ENCODE data around the gene SPDYC. TPM values are rescaled to one million over a fixed set of nuclear protein-coding genes. Genes with fewer than 3 reads are reported as not detected.

SPDYC gene
- total RNA-seq, 1 donor from 2014 or later = not detected

DNA sequence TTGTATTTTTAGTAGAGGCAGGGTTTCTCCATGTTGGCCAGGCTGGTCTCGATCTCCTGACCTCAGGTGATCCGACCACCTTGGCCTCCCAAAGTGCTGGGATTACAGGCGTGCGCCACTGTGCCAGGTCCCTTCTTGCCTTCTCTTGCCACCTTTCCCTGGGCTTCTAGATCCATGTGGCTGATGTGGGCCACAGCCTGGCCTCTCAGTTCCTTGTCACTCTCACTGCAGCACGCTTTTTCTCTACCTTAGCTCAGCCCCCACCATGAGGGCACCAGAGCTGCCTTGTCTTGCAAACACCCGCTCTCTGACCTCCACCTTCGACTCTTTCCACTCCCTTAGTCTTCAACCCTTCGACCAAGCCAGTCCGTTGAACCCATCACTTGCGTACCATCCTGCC lies 19.2 kb downstream of the SPDYC start:
- Histone ChIP-seq H3K4me1 (peaks cover under 1% of the 10 kb centered on the region), H3K27me3 (no peaks in the 10 kb centered on the region), H3K36me3 (peaks cover 80% of the 10 kb centered on the region), H3K27ac (no peak overlapping the region), H3K4me3 (no peak overlapping the region), H3K9me3 (no peaks in the 10 kb centered on the region)
- no peak for ATAC-seq
- TF ChIP-seq, protein P1, sequence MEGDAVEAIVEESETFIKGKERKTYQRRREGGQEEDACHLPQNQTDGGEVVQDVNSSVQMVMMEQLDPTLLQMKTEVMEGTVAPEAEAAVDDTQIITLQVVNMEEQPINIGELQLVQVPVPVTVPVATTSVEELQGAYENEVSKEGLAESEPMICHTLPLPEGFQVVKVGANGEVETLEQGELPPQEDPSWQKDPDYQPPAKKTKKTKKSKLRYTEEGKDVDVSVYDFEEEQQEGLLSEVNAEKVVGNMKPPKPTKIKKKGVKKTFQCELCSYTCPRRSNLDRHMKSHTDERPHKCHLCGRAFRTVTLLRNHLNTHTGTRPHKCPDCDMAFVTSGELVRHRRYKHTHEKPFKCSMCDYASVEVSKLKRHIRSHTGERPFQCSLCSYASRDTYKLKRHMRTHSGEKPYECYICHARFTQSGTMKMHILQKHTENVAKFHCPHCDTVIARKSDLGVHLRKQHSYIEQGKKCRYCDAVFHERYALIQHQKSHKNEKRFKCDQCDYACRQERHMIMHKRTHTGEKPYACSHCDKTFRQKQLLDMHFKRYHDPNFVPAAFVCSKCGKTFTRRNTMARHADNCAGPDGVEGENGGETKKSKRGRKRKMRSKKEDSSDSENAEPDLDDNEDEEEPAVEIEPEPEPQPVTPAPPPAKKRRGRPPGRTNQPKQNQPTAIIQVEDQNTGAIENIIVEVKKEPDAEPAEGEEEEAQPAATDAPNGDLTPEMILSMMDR (IDR thresholded peaks at IDR 0.05) = no peak
- no peak for DNase-seq
- intact Hi-C loops (cut with DNase I) = no loop called here

DNA sequence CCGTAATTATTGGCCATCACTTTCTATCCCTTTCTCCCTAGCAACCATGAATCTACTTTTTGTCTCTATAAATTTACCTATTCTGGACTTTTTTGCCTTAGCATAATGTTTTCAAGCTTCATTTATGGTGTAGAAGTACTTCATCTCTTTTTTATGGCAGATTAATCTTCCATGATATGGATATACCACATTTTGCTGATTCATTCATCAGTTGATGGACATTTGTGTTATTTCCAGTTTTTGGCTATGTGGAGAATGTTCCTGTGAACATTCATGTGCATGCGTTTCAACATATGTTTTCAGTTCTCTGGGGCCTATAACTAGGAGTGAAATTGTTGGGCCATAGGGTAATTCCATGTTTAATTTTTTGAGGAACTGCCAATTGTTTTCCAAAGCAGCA lies 24.5 kb downstream of the SPDYC start:
- H3K9me3 ChIP-seq = no peaks in the 10 kb centered on the region
- H3K4me3 ChIP-seq = no peak overlapping the region
- DNase-seq (no peak), ATAC-seq (no peak)
- TF ChIP-seq, protein P1 (IDR thresholded peaks at IDR 0.05) = no peak
- H3K4me1 ChIP-seq = no peaks in the 10 kb centered on the region
- intact Hi-C loops (cut with DNase I) = no loop called here
- H3K27me3 ChIP-seq = no peaks in the 10 kb centered on the region
- no peak overlapping the region for H3K27ac ChIP-seq
- H3K36me3 ChIP-seq = peaks cover 84% of the 10 kb centered on the region

DNA sequence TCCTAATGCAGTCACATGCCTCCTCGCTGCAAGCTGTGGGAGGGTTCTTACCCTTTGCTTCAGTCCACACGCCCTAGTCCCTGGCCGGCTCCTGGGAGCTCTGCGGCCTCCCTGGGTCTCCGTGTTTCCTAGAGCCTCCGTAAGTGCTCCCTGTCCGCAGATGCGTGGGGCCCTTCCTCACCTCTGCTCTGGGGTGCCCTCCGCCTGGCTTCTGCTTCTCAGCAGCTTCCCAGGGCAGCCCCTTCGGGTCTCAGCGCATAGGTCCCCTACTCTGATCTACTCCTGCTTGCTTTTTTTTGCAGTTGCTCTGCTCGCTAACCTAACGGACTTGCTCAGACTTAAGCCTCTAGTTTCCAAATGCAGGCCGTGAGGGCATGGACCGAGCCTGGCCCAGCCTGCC lies 34.1 kb downstream of the SPDYC start:
- DNase-seq (no peak), ATAC-seq (no peak)
- Histone ChIP-seq H3K36me3 (peaks cover 74% of the 10 kb centered on the region), H3K27me3 (no peaks in the 10 kb centered on the region), H3K27ac (no peak overlapping the region), H3K4me1 (peaks cover 13% of the 10 kb centered on the region), H3K9me3 (no peaks in the 10 kb centered on the region), H3K4me3 (no peak overlapping the region)
- intact Hi-C loops (cut with DNase I) = no loop called here
- TF ChIP-seq, protein P1 (IDR thresholded peaks at IDR 0.05) = no peak

DNA sequence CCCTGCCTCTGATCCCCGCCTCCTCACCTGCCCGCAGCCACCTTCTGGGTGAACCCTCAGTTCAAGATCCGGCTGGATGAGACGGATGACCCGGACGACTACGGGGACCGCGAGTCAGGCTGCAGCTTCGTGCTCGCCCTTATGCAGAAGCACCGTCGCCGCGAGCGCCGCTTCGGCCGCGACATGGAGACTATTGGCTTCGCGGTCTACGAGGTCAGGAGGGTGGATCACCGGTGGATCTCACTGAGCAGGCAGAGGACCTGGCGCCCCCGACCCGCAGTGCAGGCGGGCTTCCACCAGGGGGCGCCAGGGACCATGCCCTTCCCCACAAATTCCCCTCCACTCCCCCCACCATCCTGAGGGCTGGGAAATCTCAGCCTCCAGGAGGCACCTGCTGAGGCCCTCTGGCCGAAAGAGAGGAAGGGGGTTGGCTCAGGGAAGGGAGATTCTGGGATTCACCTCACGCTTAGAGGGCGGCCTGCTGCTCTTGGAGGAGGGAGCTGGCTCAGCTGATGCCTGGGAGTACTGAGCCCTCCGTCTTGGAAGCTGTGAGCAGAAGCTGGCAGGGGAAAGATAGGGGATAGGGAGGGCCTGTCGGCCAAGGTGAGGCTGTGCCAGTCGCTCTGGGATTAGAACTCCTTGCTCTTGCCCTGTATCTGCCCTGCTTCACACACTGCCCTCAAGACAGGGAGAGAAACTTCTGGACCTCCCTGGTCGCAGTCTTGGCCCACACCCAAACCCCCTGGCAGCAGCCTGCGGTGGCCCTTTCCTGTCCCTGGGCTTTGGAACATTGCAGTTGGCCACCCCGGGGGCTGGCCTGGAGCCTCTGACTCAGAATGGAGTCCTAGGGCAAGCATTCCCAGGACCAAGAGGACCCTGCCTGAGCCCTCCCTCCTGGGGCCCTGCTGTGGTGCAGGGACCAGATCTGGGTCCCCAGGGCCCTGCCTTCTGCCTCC lies 34.9 kb downstream of the SPDYC start:
- intact Hi-C loops (cut with DNase I) = no loop called here
- TF ChIP-seq, protein P1 (IDR thresholded peaks at IDR 0.05) = peak; percentile 85
- no peak overlapping the region for H3K4me3 ChIP-seq
- no peak overlapping the region for H3K27ac ChIP-seq
- H3K9me3 ChIP-seq = no peaks in the 10 kb centered on the region
- H3K4me1 ChIP-seq = peaks cover 13% of the 10 kb centered on the region
- peaks cover 74% of the 10 kb centered on the region for H3K36me3 ChIP-seq
- no peaks in the 10 kb centered on the region for H3K27me3 ChIP-seq
- DNase-seq (peak; percentile 73), ATAC-seq (peak; percentile 73)

DNA sequence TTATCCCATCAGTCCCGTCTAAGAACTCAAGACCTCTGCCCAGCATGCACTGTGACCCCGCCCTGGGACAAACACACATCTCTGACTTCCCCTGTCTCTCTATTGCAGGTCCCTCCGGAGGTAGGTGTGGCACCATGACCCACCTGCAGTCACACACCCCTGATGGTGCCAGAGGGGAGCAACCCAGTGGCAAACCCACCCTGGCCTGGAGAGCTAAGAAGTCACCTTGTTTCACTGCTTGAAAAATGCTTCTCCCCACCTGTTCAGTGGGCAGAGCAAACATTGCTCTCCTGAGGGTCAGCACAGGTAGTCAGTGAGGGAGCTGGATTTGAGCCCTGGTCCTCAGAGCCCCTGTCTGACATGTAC lies 35.6 kb downstream of the SPDYC start:
- DNase-seq (no peak), ATAC-seq (no peak)
- no peaks in the 10 kb centered on the region for H3K27me3 ChIP-seq
- no peak overlapping the region for H3K4me3 ChIP-seq
- intact Hi-C loops (cut with DNase I) = no loop called here
- H3K9me3 ChIP-seq = no peaks in the 10 kb centered on the region
- H3K36me3 ChIP-seq = peaks cover 74% of the 10 kb centered on the region
- TF ChIP-seq, protein P1 (IDR thresholded peaks at IDR 0.05) = no peak
- H3K4me1 ChIP-seq = peaks cover 13% of the 10 kb centered on the region
- no peak overlapping the region for H3K27ac ChIP-seq

Measured in upper lobe of right lung (tissue), 1 donor.